Measurements from ENCODE around the gene DAP3. TPM values are rescaled to one million over a fixed set of nuclear protein-coding genes. Genes with fewer than 3 reads are reported as not detected.

DAP3 gene
- total and polyA plus RNA-seq, 2 of the 8 experiments (the other 6 are each of a cell fraction or from before 2014, with no cell fraction given), result 66.3 to 87.1 TPM

- H2AK5ac ChIP-seq (ENCODE audit: low read depth, low read length), result no peak overlapping the region
- no peaks in the 10 kb centered on the region for H3K27me3 ChIP-seq (replicated peaks in 1 of 4; ENCODE audit: control insufficient read depth in 3 of 4, extremely low read depth in 1 of 4, insufficient read depth in 3 of 4, low read length in 3 of 4)
- no peaks in the 10 kb centered on the region for H3K23me2 ChIP-seq (ENCODE audit: low read depth, low read length)
- no peak overlapping the region for H3K27ac ChIP-seq (ENCODE audit: low read depth, low read length)
- no peak overlapping the region for H2BK20ac ChIP-seq (ENCODE audit: low read length)
- H3K79me2 ChIP-seq (ENCODE audit: control insufficient read depth in 1 of 2, insufficient read depth in 2 of 2, low read length in 2 of 2), result no peaks in the 10 kb centered on the region
- no peak overlapping the region for H3K56ac ChIP-seq (replicated peaks; ENCODE audit: insufficient read length, low read depth, low read length)
- ChIA-PET POLR2A (ENCODE audit: partially characterized antibody) (interaction anchor here (0.6 kb wide), 1 partner anchor 547 kb away, joined by 4 read pairs; no protein-coding TSS in a partner anchor), CTCF (ENCODE audit: partially characterized antibody) (no interaction called here)
- no peak overlapping the region for H3K4me3 ChIP-seq (ENCODE audit: extremely low read depth in 1 of 4, insufficient read depth in 2 of 4, low read depth in 3 of 4, low read length in 4 of 4)
- H3K79me1 ChIP-seq (ENCODE audit: low read depth, low read length), result no peaks in the 10 kb centered on the region
- DNase-seq (ENCODE audit: low read depth in 1 of 2, low spot score in 2 of 2), result no peak
- WGBS, 2 experiments (ENCODE audit: extremely low coverage in 1 of 2, insufficient coverage in 1 of 2, insufficient read length in 1 of 2, insufficient replicate concordance in 2 of 2, low coverage in 1 of 2, low lambda C conversion rate in 2 of 2, missing lambda C conversion rate in 1 of 2), result 64% methylated on average over 3 of the region's 3 CpGs; no CpG with 5 or more reads in 1 of the 2 experiments
- H2AFZ ChIP-seq (ENCODE audit: low read length), result no peak overlapping the region
- no peaks in the 10 kb centered on the region for H3K36me3 ChIP-seq (ENCODE audit: control insufficient read depth in 2 of 4, insufficient read depth in 4 of 4, low read length in 3 of 4)
- H3K23ac ChIP-seq (ENCODE audit: insufficient read length), result no peak overlapping the region
- H2BK120ac ChIP-seq (replicated peaks; ENCODE audit: low read depth, low read length), result no peak overlapping the region
- H4K5ac ChIP-seq (ENCODE audit: insufficient read length, low read depth, low read length), result no peak overlapping the region
- no peak for FAIRE-seq
- peaks cover 20 to 23% of the 10 kb centered on the region in 2 experiments for H3K9me3 ChIP-seq (ENCODE audit: insufficient read depth in 2 of 2, low read depth in 1 of 2, low read length in 1 of 2)
- no peak overlapping the region for H4K91ac ChIP-seq (replicated peaks; ENCODE audit: insufficient read length, low read length)
- no peak overlapping the region for H4K8ac ChIP-seq (ENCODE audit: extremely low read depth, insufficient read depth, low read length)
- no peak overlapping the region for H2BK15ac ChIP-seq (ENCODE audit: low read length)
- no peak overlapping the region for H3K4me2 ChIP-seq (ENCODE audit: insufficient read depth in 1 of 2, low read depth in 2 of 2, low read length in 2 of 2)
- no peak overlapping the region for H3K18ac ChIP-seq (ENCODE audit: extremely low read depth, low read length)
- no peaks in the 10 kb centered on the region for H3K4me1 ChIP-seq (replicated peaks in 1 of 4; ENCODE audit: control insufficient read depth in 3 of 4, insufficient read depth in 4 of 4, low read length in 3 of 4)
- no peak overlapping the region for H2BK5ac ChIP-seq (ENCODE audit: low read depth, low read length)
- no peaks in the 10 kb centered on the region for H4K20me1 ChIP-seq (replicated peaks in 1 of 2; ENCODE audit: control insufficient read depth in 1 of 2, insufficient read depth in 2 of 2, low read length in 2 of 2)
- H2BK12ac ChIP-seq (ENCODE audit: low read depth, low read length), result no peak overlapping the region
- no peak overlapping the region for H3K9ac ChIP-seq (replicated peaks in 1 of 4; ENCODE audit: extremely low read depth in 1 of 4, low read depth in 3 of 4, low read length in 3 of 4)
- H3K14ac ChIP-seq (ENCODE audit: insufficient read length), result no peak overlapping the region
- no peak overlapping the region for H3K4ac ChIP-seq (replicated peaks; ENCODE audit: insufficient read length, low read depth, low read length)
- TF ChIP-seq KDM4A (IDR thresholded peaks at IDR 0.05; ENCODE audit: low read depth, low read length, severe bottlenecking) (no peak), GTF2F1 (IDR thresholded peaks at IDR 0.05; ENCODE audit: borderline replicate concordance, low read depth, low read length) (no peak), SIN3A (conservative IDR thresholded peaks at IDR 0.05 in 1 of 2, IDR thresholded peaks at IDR 0.05 in 1 of 2; ENCODE audit: low read depth in 1 of 2, low read length in 2 of 2) (no peak), TAF7 (optimal IDR thresholded peaks at IDR 0.05; ENCODE audit: borderline replicate concordance, low read depth, low read length) (no peak), EP300 (IDR thresholded peaks at IDR 0.05; ENCODE audit: borderline replicate concordance in 1 of 2, low read depth in 2 of 2, low read length in 2 of 2) (no peak), ASH2L (IDR thresholded peaks at IDR 0.05; ENCODE audit: low read length) (no peak), KDM5A (IDR thresholded peaks at IDR 0.05; ENCODE audit: low read length) (no peak), HDAC2 (IDR thresholded peaks at IDR 0.05; ENCODE audit: borderline replicate concordance in 1 of 2, low read depth in 2 of 2, low read length in 2 of 2) (no peak), JUN (IDR thresholded peaks at IDR 0.05; ENCODE audit: low read depth, low read length) (no peak), RNF2 (IDR thresholded peaks at IDR 0.05; ENCODE audit: borderline replicate concordance, low read depth, low read length, missing control alignments, poor library complexity, severe bottlenecking) (no peak), MAX (IDR thresholded peaks at IDR 0.05) (no peak), SP4 (IDR thresholded peaks at IDR 0.05; ENCODE audit: low read length) (no peak), TCF12 (IDR thresholded peaks at IDR 0.05; ENCODE audit: low read depth, low read length) (no peak)
These were observed 45.7 kb upstream of the DAP3 start for GRCh38 chr1:155643230-155643629.
